Measurements from ENCODE around the gene GPR55.

DNA sequence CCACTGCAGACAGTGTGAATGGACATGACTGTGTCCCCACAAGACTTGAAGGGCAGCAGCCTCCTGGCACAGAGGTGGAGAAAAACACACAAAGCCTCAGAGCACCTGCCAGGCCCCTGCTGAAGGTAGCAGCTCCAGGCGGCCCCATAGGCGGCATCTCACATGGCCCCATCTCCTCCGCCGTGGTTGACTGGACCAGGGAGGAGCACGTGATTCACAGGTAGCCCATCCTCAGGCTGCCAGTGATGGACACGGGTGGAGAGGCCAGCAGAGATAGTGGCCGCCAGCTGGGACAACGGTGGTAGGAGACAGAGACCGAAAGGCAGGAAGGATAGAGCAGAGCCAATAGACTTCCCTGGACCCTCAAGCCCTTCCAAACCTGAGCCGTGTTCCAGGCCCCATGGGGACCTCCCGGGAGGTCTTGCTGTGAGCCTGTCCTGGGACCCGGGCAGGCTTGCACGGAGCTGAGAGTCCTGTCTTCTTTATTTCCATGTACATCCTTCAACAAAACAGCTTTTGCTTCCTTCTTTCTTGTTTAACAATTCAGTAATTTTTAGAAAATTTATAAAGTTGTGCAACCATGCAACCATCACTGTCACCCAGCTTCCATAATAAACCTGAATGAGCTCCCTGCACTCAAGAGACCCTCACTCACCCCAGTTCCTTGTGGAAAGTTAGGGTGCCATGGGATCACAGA is 26.9 kb downstream of the GPR55 start:
- TF ChIP-seq, protein P1, sequence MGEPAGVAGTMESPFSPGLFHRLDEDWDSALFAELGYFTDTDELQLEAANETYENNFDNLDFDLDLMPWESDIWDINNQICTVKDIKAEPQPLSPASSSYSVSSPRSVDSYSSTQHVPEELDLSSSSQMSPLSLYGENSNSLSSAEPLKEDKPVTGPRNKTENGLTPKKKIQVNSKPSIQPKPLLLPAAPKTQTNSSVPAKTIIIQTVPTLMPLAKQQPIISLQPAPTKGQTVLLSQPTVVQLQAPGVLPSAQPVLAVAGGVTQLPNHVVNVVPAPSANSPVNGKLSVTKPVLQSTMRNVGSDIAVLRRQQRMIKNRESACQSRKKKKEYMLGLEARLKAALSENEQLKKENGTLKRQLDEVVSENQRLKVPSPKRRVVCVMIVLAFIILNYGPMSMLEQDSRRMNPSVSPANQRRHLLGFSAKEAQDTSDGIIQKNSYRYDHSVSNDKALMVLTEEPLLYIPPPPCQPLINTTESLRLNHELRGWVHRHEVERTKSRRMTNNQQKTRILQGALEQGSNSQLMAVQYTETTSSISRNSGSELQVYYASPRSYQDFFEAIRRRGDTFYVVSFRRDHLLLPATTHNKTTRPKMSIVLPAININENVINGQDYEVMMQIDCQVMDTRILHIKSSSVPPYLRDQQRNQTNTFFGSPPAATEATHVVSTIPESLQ (CRISPR knock-in tag; IDR thresholded peaks at IDR 0.05): no peak
- TF ChIP-seq, protein P2, sequence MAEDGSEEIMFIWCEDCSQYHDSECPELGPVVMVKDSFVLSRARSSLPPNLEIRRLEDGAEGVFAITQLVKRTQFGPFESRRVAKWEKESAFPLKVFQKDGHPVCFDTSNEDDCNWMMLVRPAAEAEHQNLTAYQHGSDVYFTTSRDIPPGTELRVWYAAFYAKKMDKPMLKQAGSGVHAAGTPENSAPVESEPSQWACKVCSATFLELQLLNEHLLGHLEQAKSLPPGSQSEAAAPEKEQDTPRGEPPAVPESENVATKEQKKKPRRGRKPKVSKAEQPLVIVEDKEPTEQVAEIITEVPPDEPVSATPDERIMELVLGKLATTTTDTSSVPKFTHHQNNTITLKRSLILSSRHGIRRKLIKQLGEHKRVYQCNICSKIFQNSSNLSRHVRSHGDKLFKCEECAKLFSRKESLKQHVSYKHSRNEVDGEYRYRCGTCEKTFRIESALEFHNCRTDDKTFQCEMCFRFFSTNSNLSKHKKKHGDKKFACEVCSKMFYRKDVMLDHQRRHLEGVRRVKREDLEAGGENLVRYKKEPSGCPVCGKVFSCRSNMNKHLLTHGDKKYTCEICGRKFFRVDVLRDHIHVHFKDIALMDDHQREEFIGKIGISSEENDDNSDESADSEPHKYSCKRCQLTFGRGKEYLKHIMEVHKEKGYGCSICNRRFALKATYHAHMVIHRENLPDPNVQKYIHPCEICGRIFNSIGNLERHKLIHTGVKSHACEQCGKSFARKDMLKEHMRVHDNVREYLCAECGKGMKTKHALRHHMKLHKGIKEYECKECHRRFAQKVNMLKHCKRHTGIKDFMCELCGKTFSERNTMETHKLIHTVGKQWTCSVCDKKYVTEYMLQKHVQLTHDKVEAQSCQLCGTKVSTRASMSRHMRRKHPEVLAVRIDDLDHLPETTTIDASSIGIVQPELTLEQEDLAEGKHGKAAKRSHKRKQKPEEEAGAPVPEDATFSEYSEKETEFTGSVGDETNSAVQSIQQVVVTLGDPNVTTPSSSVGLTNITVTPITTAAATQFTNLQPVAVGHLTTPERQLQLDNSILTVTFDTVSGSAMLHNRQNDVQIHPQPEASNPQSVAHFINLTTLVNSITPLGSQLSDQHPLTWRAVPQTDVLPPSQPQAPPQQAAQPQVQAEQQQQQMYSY (CRISPR knock-in tag; IDR thresholded peaks at IDR 0.05): no peak
- no peak for TF ChIP-seq SP1 (CRISPR knock-in tag; conservative IDR thresholded peaks at IDR 0.05)
- TF ChIP-seq, protein P3, sequence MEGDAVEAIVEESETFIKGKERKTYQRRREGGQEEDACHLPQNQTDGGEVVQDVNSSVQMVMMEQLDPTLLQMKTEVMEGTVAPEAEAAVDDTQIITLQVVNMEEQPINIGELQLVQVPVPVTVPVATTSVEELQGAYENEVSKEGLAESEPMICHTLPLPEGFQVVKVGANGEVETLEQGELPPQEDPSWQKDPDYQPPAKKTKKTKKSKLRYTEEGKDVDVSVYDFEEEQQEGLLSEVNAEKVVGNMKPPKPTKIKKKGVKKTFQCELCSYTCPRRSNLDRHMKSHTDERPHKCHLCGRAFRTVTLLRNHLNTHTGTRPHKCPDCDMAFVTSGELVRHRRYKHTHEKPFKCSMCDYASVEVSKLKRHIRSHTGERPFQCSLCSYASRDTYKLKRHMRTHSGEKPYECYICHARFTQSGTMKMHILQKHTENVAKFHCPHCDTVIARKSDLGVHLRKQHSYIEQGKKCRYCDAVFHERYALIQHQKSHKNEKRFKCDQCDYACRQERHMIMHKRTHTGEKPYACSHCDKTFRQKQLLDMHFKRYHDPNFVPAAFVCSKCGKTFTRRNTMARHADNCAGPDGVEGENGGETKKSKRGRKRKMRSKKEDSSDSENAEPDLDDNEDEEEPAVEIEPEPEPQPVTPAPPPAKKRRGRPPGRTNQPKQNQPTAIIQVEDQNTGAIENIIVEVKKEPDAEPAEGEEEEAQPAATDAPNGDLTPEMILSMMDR (IDR thresholded peaks at IDR 0.05): no peak
- no peak for TF ChIP-seq TP53 (CRISPR knock-in tag; IDR thresholded peaks at IDR 0.05)
- TF ChIP-seq, protein P4, sequence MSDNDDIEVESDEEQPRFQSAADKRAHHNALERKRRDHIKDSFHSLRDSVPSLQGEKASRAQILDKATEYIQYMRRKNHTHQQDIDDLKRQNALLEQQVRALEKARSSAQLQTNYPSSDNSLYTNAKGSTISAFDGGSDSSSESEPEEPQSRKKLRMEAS (CRISPR knock-in tag; IDR thresholded peaks at IDR 0.05): no peak
- no peak for TF ChIP-seq ELF4 (CRISPR knock-in tag; IDR thresholded peaks at IDR 0.05; ENCODE audit: low read depth)
- TF ChIP-seq TEAD1 (CRISPR knock-in tag; IDR thresholded peaks at IDR 0.05): no peak

Measured in WTC11 (cell line).